Fibroblast of villous mesenchyme (primary cell): ENCODE data around the gene LMO4. TPM values are rescaled to one million over a fixed set of nuclear protein-coding genes. Genes with fewer than 3 reads are reported as not detected.

Source experiments
- DNase-seq: peaks from one replicate; pipeline ENCODE4 v3.0.0-alpha.2; 2010; ENCODE audit warnings: low read depth
- H3K4me3 ChIP-seq: 2 replicates; pipeline ENCODE4 v1.5.1; 2011; ENCODE audit warnings: low read depth, mild to moderate bottlenecking, low read length
- CTCF ChIP-seq: IDR thresholded peaks from 2 replicates; pipeline ENCODE4 v1.5.1; 2012; ENCODE audit warnings: low read depth, mild to moderate bottlenecking, low read length; ENCODE audit not compliant: insufficient read depth
- total RNA-seq: library from RNA; depleted of rRNA; stranded (reverse); fragments of >200 nt; gene quantifications from 2 replicates; pipeline ENCODE4 v1.2.3, GENCODE V29; 2012

Gene LMO4
- total RNA-seq, 1 donor: 70.8 TPM

DNA sequence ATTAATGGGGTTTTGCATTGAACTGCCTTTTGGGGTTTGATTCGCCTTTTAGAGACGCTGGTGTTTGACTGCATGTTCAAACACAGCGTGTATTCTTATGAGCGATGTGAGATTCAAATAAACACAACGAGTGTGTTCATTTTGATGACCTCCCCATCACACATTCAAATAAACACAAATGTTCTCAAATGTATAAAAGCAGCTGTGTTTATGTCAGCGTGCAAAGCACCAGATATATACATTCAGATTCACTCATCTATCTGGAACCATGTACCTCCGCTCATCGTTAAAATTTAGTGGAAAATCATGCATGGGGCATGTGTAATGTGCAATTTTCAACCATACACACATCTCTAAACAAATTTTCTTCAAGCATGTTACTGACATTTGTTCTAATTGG is 21.4 kb upstream of the LMO4 start:
- TF ChIP-seq CTCF: no peak
- no peak for DNase-seq

GRCh38 chr1:87307931-87308330 is 20.7 kb upstream of the LMO4 start:
- no peak for DNase-seq
- no peak for TF ChIP-seq CTCF
- H3K4me3 ChIP-seq: no peak overlapping the region

More for the DNA sequence above, 21.4 kb upstream of the LMO4 start:
- no peak overlapping the region for H3K4me3 ChIP-seq

- no peak for TF ChIP-seq CTCF
- H3K4me3 ChIP-seq: no peak overlapping the region
- no peak for DNase-seq
Measured at GRCh38 chr1:87314091-87314490, 14.6 kb upstream of the LMO4 start.

GRCh38 chr1:87318056-87318650 is 10.5 kb upstream of the LMO4 start:
- no peak for TF ChIP-seq CTCF
- DNase-seq: no peak
- no peak overlapping the region for H3K4me3 ChIP-seq

DNA sequence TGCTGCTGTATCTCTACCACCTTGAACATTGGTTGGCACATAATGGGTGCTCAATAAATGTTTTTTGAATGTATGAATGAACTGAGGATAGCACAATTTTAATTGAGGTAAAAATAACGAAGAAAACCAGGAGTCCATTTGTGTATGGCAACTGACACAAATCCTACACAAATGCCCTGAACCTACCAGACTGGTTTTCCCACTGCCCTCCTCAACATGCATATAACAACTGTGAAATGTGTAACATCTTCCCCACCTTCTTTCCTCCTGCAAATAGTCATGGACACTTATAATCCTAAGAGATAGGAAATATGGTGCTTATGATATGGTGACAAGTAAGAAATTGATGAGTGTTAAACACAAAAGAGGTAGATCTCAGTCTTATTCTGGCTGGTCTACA is 9.9 kb upstream of the LMO4 start:
- DNase-seq: no peak
- no peak for TF ChIP-seq CTCF
- no peak overlapping the region for H3K4me3 ChIP-seq

- peak; percentile 51 for DNase-seq
- peak; percentile 76 for TF ChIP-seq CTCF
- no peak overlapping the region for H3K4me3 ChIP-seq
Measured at GRCh38 chr1:87325982-87326738, 2.5 kb upstream of the LMO4 start.
